ENCODE results near the gene CHI3L2.

- TF ChIP-seq POLR2A (IDR thresholded peaks at IDR 0.05) (no peak), POLR2AphosphoS5 (IDR thresholded peaks at IDR 0.05) (no peak), CTCF (IDR thresholded peaks at IDR 0.05) (no peak), EP300 (IDR thresholded peaks at IDR 0.05) (no peak)
Measured at GRCh38 chr1:111271464-111271801, 43.9 kb downstream of the CHI3L2 start.

All from upper lobe of left lung (tissue), 4 donors.